Glutamatergic neuron (in vitro differentiated cells): ENCODE data around the gene TEPSIN. TPM values are rescaled to one million over a fixed set of nuclear protein-coding genes. Genes with fewer than 3 reads are reported as not detected.

Experiments
- DNase-seq: peaks from one replicate; pipeline ENCODE4 v3.0.0; 2022
- H3K27ac Mint-ChIP-seq: one replicate; pipeline ENCODE4 v1.8.0; 2020; ENCODE audit warnings: mild to moderate bottlenecking, mixed read lengths, inconsistent platforms; ENCODE audit not compliant: unreplicated experiment
- H3K27me3 Mint-ChIP-seq: one replicate; pipeline ENCODE4 v1.8.0; 2020; ENCODE audit warnings: mild to moderate bottlenecking, moderate library complexity, mixed read lengths, inconsistent platforms; ENCODE audit not compliant: unreplicated experiment
- H3K36me3 Mint-ChIP-seq: one replicate; pipeline ENCODE4 v1.8.0; 2020; ENCODE audit warnings: mild to moderate bottlenecking, mixed read lengths, inconsistent platforms; ENCODE audit not compliant: unreplicated experiment
- H3K4me1 Mint-ChIP-seq: one replicate; pipeline ENCODE4 v1.8.0; 2020; ENCODE audit warnings: mild to moderate bottlenecking, low read depth, mixed read lengths, inconsistent platforms; ENCODE audit not compliant: unreplicated experiment
- H3K4me3 Mint-ChIP-seq: one replicate; pipeline ENCODE4 v1.8.0; 2020; ENCODE audit warnings: mild to moderate bottlenecking, mixed read lengths, inconsistent platforms; ENCODE audit not compliant: unreplicated experiment
- H3K9me3 Mint-ChIP-seq: one replicate; pipeline ENCODE4 v1.8.0; 2020; ENCODE audit warnings: mild to moderate bottlenecking, moderate library complexity, mixed read lengths, inconsistent platforms; ENCODE audit not compliant: unreplicated experiment
- CTCF ChIP-seq: fragments of 200-600 bp; sonication (generic); IDR thresholded peaks from one replicate; pipeline ENCODE4 v1.5.0; 2021; ENCODE audit not compliant: partially characterized antibody, unreplicated experiment
- total RNA-seq: library from RNA; stranded (reverse); fragmentation: NEBNext Ultra II Directional; extraction: Animal tissue kit (Norgen Biotek cat#: 25700); gene quantifications from one replicate; pipeline ENCODE4 v1.2.1, GENCODE V29; 2021; ENCODE audit not compliant: unreplicated experiment

TEPSIN gene
- total RNA-seq, 1 donor from 2014 or later: 85.7 TPM

- no peak overlapping the region for H3K4me3 Mint-ChIP-seq
- H3K4me1 Mint-ChIP-seq: peaks cover 3% of the 10 kb centered on the region
- peaks cover 4% of the 10 kb centered on the region for H3K27me3 Mint-ChIP-seq
- no peak for DNase-seq
- no peak overlapping the region for H3K27ac Mint-ChIP-seq
- peaks cover 2% of the 10 kb centered on the region for H3K9me3 Mint-ChIP-seq
- TF ChIP-seq CTCF: no peak
- no peaks in the 10 kb centered on the region for H3K36me3 Mint-ChIP-seq
Measured at GRCh38 chr17:81200201-81200600, 38.7 kb downstream of the TEPSIN start.

- no peak overlapping the region for H3K4me3 Mint-ChIP-seq
- no peak for TF ChIP-seq CTCF
- no peak for DNase-seq
- H3K27me3 Mint-ChIP-seq: peaks cover 4% of the 10 kb centered on the region
- H3K36me3 Mint-ChIP-seq: no peaks in the 10 kb centered on the region
- H3K4me1 Mint-ChIP-seq: peaks cover 3% of the 10 kb centered on the region
- peaks cover 2% of the 10 kb centered on the region for H3K9me3 Mint-ChIP-seq
- H3K27ac Mint-ChIP-seq: no peak overlapping the region
Measured at GRCh38 chr17:81199482-81199830, 39.4 kb downstream of the TEPSIN start.

GRCh38 chr17:81198826-81199481 lies 39.9 kb downstream of the TEPSIN start:
- H3K4me1 Mint-ChIP-seq: peaks cover 3% of the 10 kb centered on the region
- no peak for TF ChIP-seq CTCF
- no peak overlapping the region for H3K4me3 Mint-ChIP-seq
- peaks cover 4% of the 10 kb centered on the region for H3K27me3 Mint-ChIP-seq
- H3K36me3 Mint-ChIP-seq: no peaks in the 10 kb centered on the region
- H3K27ac Mint-ChIP-seq: no peak overlapping the region
- H3K9me3 Mint-ChIP-seq: peaks cover 2% of the 10 kb centered on the region
- no peak for DNase-seq

GRCh38 chr17:81197831-81198490 lies 40.9 kb downstream of the TEPSIN start:
- Mint-ChIP-seq H3K27ac (no peak overlapping the region), H3K27me3 (peaks cover 1% of the 10 kb centered on the region), H3K9me3 (peaks cover 2% of the 10 kb centered on the region), H3K4me3 (no peak overlapping the region), H3K36me3 (no peaks in the 10 kb centered on the region), H3K4me1 (peaks cover 3% of the 10 kb centered on the region)
- no peak for DNase-seq
- no peak for TF ChIP-seq CTCF

- H3K4me3 Mint-ChIP-seq: no peak overlapping the region
Measured at GRCh38 chr17:81197409-81197795, 41.5 kb downstream of the TEPSIN start.

More at GRCh38 chr17:81197409-81197795, 41.5 kb downstream of the TEPSIN start:
- H3K9me3 Mint-ChIP-seq: peaks cover 2% of the 10 kb centered on the region
- no peak for TF ChIP-seq CTCF
- peaks cover 1% of the 10 kb centered on the region for H3K27me3 Mint-ChIP-seq
- no peak overlapping the region for H3K27ac Mint-ChIP-seq
- H3K36me3 Mint-ChIP-seq: no peaks in the 10 kb centered on the region
- no peak for DNase-seq
- peaks cover 3% of the 10 kb centered on the region for H3K4me1 Mint-ChIP-seq
